Gastroesophageal sphincter (tissue), 3 donors: ENCODE results near the gene CALHM6.

Experiments
- CTCF ChIP-seq, 4 experiments: fragments of 200-600 bp in 2 of 4; fragments of 450-650 bp in 2 of 4; sonication (generic) in 1 of 4; IDR thresholded peaks; one replicate each; pipeline ENCODE4 v1.5.1; 2017 to 2019; ENCODE audit warnings: antibody characterized with exemption in 4 of 4, mild to moderate bottlenecking in 2 of 4, moderate library complexity in 2 of 4
- EP300 ChIP-seq: sonication (generic); formaldehyde crosslinking; IDR thresholded peaks from one replicate; pipeline ENCODE4 v1.6.1; 2017; ENCODE audit warnings: antibody characterized with exemption, mild to moderate bottlenecking
- POLR2A ChIP-seq, 2 donors: fragments of 450-650 bp; IDR thresholded peaks; one replicate each; pipeline ENCODE4 v1.6.1; 2017; ENCODE audit warnings: antibody characterized with exemption in 2 of 2, mild to moderate bottlenecking in 2 of 2, moderate library complexity in 1 of 2
- POLR2AphosphoS5 ChIP-seq: sonication (generic); formaldehyde crosslinking; IDR thresholded peaks from one replicate; pipeline ENCODE4 v1.6.1; 2017; ENCODE audit warnings: antibody characterized with exemption

- TF ChIP-seq CTCF (IDR thresholded peaks at IDR 0.05) (no peak), POLR2A (IDR thresholded peaks at IDR 0.05) (no peak), EP300 (no peak), POLR2AphosphoS5 (no peak)
These were observed 14.8 kb upstream of the CALHM6 start for GRCh38 chr6:116446399-116446798.
